GM18867 (cell line): Measurements from ENCODE around the gene ZMYND8.
"Not testable (repeated sequence)": the region's sequence is repeated elsewhere in the genome, so short reads cannot be mapped to it uniquely, and the experiment has no call there.

Source experiments
- ATAC-seq: cut with Tn5 transposase; IDR thresholded peaks from one replicate; pipeline ENCODE4 v1.9.1; 2021; ENCODE audit warnings: mild to moderate bottlenecking, moderate library complexity; ENCODE audit not compliant: unreplicated experiment

ZMYND8 gene

GRCh38 chr20:47290666-47291430 lies 65.7 kb downstream of the ZMYND8 start:
- ATAC-seq = no peak

GRCh38 chr20:47290008-47290407 lies 66.5 kb downstream of the ZMYND8 start:
- ATAC-seq = no peak

- no peak for ATAC-seq
These were observed 67.4 kb downstream of the ZMYND8 start for GRCh38 chr20:47289096-47289495.

GRCh38 chr20:47288530-47288929 lies 68.0 kb downstream of the ZMYND8 start:
- ATAC-seq = not testable (repeated sequence)

- no peak for ATAC-seq
These were observed 68.8 kb downstream of the ZMYND8 start for GRCh38 chr20:47287609-47288144.

- ATAC-seq = no peak
These were observed 69.8 kb downstream of the ZMYND8 start for GRCh38 chr20:47286681-47287080.

GRCh38 chr20:47285189-47285588 lies 71.3 kb downstream of the ZMYND8 start:
- no peak for ATAC-seq

GRCh38 chr20:47284373-47284772 lies 72.1 kb downstream of the ZMYND8 start:
- ATAC-seq = no peak

GRCh38 chr20:47283411-47283810 lies 73.1 kb downstream of the ZMYND8 start:
- no peak for ATAC-seq

GRCh38 chr20:47282864-47283263 lies 73.6 kb downstream of the ZMYND8 start:
- ATAC-seq = no peak

- ATAC-seq = no peak
These were observed 75.1 kb downstream of the ZMYND8 start for GRCh38 chr20:47281376-47281775.

GRCh38 chr20:47280668-47281067 lies 75.8 kb downstream of the ZMYND8 start:
- no peak for ATAC-seq

- ATAC-seq = no peak
These were observed 76.3 kb downstream of the ZMYND8 start for GRCh38 chr20:47280228-47280627.

GRCh38 chr20:47278907-47279348 lies 77.6 kb downstream of the ZMYND8 start:
- ATAC-seq = no peak

GRCh38 chr20:47277535-47277872 lies 79.0 kb downstream of the ZMYND8 start:
- ATAC-seq = not testable (repeated sequence)

- ATAC-seq = no peak
These were observed 79.5 kb downstream of the ZMYND8 start for GRCh38 chr20:47276851-47277534.

- ATAC-seq = no peak
These were observed 80.2 kb downstream of the ZMYND8 start for GRCh38 chr20:47276251-47276650.

GRCh38 chr20:47275548-47275947 lies 81.0 kb downstream of the ZMYND8 start:
- no peak for ATAC-seq

- peak; percentile 76 for ATAC-seq
These were observed 81.9 kb downstream of the ZMYND8 start for GRCh38 chr20:47274401-47275108.

- no peak for ATAC-seq
These were observed 82.8 kb downstream of the ZMYND8 start for GRCh38 chr20:47273591-47274235.
